Measurements from ENCODE around the gene XPR1.

DNA sequence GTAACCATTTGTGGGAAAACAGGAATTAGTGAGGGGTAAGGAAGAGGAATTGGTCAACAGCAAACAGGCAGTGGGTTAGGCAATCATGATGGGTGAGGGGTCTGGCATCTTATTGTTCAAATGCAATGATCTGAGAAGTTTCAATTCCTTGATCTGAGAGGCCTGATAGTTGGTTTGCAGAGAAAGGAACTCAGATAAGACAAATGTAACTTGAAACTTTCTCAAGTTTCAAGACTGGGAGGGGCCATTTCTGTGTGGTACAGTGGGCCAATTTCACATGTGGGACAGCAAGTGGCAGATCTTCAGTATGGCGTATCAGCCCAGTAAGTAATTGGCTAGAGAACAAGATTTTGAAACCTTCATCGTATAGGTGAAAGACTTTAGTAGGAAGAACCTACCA is 102.5 kb downstream of the XPR1 start:
- TF ChIP-seq CTCF (IDR thresholded peaks at IDR 0.05) (no peak), EP300 (IDR thresholded peaks at IDR 0.05) (no peak), POLR2A (IDR thresholded peaks at IDR 0.05) (no peak)
